Colonic mucosa (tissue), 4 donors: ENCODE measurements around the gene MYL3. TPM values are rescaled to one million over a fixed set of nuclear protein-coding genes. Genes with fewer than 3 reads are reported as not detected.

ENCODE experiments used
- DNase-seq: peaks from one replicate; pipeline ENCODE4 v3.0.0-alpha.2; 2020
- H3K27ac ChIP-seq: fragments of 200-600 bp; one replicate; pipeline ENCODE4 v1.8.0; 2021
- H3K27me3 ChIP-seq: fragments of 200-600 bp; one replicate; pipeline ENCODE4 v1.8.0; 2021
- H3K36me3 ChIP-seq: fragments of 200-600 bp; one replicate; pipeline ENCODE4 v1.8.0; 2021
- H3K4me1 ChIP-seq: fragments of 200-600 bp; one replicate; pipeline ENCODE4 v1.8.0; 2021; ENCODE audit warnings: mild to moderate bottlenecking
- H3K4me3 ChIP-seq: fragments of 200-600 bp; one replicate; pipeline ENCODE4 v1.8.0; 2021
- H3K9ac ChIP-seq, 2 donors: one replicate each; pipeline ENCODE4 v1.7.0; 2013; ENCODE audit warnings: control low read depth in 2 of 2, low read depth in 2 of 2, low read length in 2 of 2
- H3K9me3 ChIP-seq: fragments of 200-600 bp; one replicate; pipeline ENCODE4 v1.8.0; 2021
- intact Hi-C: fragments of 100-400 bp; cut with DNase I; formaldehyde crosslinking; loops from one replicate; pipeline ENCODE4 v1.14.1; 2022
- total RNA-seq, 2 donors: library from RNA; stranded (reverse); fragmentation: NEBNext Ultra II Directional in 1 of 2; extraction: Animal tissue kit (Norgen Biotek cat#: 25700) in 1 of 2; gene quantifications; one replicate each; pipeline ENCODE4 v1.2.1, GENCODE V29; 2021
- TF ChIP-seq, protein P1 (sequence below): fragments of 200-600 bp; IDR thresholded peaks from one replicate; pipeline ENCODE4 v1.8.0; 2022; ENCODE audit warnings: antibody characterized with exemption, mild to moderate bottlenecking
- donor health status: healthy.
- donor health status: DM: no; HTN: no; CAD: no.
- donor health status: DM: no; HTN: no; CAD: no.

Gene MYL3
- total RNA-seq, 2 donors from 2014 or later = 1.7 TPM; not detected in 1

DNA sequence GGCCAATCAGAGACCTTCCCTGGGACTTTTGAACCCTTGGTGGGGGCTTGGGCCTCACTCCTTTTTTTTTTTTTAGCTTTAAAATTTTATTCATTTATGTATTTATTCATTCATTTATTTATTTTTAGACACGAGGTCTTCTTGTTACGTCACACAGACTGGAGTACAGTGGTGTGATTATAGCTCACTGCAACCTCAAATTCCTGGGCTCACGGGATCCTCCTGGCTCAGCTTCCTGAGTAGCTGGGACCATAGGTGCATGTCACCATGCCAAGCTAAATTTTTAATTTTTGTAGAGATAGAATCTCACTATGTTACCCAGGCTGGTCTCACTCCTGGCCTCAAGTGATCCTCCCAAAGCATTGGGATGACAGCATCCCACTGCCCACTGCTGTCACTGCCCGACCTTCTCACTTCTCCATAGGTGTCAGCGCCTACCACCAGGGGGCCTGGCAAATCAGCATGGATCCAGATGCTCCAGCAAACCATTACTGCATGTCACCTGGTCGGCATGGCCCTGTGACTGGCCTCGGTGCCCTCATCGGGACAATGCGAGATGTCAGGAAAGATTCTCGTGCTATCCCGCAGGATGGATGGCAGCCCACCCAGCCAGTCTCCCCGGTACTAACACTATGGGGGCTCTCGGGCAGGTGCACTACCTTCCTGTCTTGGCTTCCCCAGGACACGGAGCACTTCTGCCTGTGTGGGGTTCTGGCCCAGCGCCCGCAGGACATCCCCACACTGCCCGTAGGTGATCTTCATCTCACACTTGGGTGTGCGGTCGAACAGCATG lies 3.0 kb downstream of the MYL3 start:
- no peaks in the 10 kb centered on the region for H3K27me3 ChIP-seq
- H3K27ac ChIP-seq = no peak overlapping the region
- TF ChIP-seq, protein P1, sequence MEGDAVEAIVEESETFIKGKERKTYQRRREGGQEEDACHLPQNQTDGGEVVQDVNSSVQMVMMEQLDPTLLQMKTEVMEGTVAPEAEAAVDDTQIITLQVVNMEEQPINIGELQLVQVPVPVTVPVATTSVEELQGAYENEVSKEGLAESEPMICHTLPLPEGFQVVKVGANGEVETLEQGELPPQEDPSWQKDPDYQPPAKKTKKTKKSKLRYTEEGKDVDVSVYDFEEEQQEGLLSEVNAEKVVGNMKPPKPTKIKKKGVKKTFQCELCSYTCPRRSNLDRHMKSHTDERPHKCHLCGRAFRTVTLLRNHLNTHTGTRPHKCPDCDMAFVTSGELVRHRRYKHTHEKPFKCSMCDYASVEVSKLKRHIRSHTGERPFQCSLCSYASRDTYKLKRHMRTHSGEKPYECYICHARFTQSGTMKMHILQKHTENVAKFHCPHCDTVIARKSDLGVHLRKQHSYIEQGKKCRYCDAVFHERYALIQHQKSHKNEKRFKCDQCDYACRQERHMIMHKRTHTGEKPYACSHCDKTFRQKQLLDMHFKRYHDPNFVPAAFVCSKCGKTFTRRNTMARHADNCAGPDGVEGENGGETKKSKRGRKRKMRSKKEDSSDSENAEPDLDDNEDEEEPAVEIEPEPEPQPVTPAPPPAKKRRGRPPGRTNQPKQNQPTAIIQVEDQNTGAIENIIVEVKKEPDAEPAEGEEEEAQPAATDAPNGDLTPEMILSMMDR = peak; percentile 24
- H3K9ac ChIP-seq = no peak overlapping the region
- H3K36me3 ChIP-seq = no peaks in the 10 kb centered on the region
- no peak for DNase-seq
- no peak overlapping the region for H3K4me3 ChIP-seq
- intact Hi-C loops = no loop called here
- H3K4me1 ChIP-seq = no peaks in the 10 kb centered on the region
- no peaks in the 10 kb centered on the region for H3K9me3 ChIP-seq

DNA sequence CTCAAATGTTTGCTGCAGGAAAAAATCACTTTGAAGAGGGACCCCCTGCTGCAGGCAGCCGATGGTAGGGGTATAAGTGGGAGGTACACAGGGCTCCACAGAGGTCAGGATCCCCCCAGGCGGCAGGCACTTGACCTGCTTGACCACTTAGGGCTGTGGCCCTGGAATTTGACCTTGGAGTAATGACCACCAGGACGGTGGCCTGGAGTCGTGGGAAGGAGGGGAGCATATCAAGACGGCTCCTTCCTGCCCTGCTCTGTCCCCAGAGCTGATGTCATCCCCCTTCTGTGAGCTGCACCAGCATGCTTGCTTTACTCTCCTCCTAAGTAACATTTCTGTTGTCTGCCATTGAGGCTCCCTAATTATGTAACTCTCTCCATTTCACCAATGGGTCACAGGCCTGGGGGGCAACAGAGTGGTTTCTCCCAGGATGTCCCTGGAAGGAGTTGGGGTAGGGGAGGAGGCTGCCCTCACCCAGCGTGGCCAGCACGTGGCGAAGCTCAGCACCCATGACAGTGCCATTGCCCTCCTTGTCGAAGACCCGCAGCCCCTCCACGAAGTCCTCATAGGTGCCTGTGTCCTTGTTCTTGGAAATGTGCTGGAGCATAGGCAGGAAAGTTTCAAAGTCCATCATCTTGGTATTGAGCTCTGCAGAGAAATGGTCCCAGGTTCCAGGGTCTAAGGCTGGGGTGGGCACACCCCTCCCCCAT lies 4.1 kb downstream of the MYL3 start:
- Histone ChIP-seq H3K27me3 (no peaks in the 10 kb centered on the region), H3K4me3 (no peak overlapping the region), H3K9me3 (no peaks in the 10 kb centered on the region), H3K36me3 (no peaks in the 10 kb centered on the region), H3K27ac (no peak overlapping the region), H3K4me1 (no peaks in the 10 kb centered on the region), H3K9ac (no peak overlapping the region)
- TF ChIP-seq, protein P1 = no peak
- intact Hi-C loops = no loop called here
- no peak for DNase-seq

DNA sequence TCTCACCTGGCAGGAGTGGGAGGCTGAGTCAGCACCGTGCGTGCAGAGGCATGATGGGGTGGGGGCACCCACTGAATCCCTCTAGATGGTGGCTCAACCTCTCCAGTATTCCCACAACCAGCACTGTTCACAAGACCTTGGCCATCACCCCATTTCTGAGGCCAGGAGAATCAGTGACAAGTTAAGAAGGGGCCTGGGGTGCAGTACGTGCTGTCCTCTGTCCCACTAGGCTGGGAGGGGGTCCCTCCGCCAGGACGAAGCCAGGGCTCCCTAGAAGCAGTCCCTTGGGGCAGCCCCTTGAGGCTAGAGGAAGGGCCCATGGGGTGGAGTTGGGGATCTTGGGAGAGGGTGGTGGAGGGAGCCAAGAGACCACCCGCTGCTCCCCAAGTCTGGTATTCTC lies 4.8 kb downstream of the MYL3 start:
- Histone ChIP-seq H3K4me1 (no peaks in the 10 kb centered on the region), H3K9ac (no peak overlapping the region), H3K27me3 (no peaks in the 10 kb centered on the region), H3K4me3 (no peak overlapping the region), H3K9me3 (no peaks in the 10 kb centered on the region), H3K27ac (no peak overlapping the region), H3K36me3 (no peaks in the 10 kb centered on the region)
- intact Hi-C loops = no loop called here
- no peak for DNase-seq
- TF ChIP-seq, protein P1 = no peak

DNA sequence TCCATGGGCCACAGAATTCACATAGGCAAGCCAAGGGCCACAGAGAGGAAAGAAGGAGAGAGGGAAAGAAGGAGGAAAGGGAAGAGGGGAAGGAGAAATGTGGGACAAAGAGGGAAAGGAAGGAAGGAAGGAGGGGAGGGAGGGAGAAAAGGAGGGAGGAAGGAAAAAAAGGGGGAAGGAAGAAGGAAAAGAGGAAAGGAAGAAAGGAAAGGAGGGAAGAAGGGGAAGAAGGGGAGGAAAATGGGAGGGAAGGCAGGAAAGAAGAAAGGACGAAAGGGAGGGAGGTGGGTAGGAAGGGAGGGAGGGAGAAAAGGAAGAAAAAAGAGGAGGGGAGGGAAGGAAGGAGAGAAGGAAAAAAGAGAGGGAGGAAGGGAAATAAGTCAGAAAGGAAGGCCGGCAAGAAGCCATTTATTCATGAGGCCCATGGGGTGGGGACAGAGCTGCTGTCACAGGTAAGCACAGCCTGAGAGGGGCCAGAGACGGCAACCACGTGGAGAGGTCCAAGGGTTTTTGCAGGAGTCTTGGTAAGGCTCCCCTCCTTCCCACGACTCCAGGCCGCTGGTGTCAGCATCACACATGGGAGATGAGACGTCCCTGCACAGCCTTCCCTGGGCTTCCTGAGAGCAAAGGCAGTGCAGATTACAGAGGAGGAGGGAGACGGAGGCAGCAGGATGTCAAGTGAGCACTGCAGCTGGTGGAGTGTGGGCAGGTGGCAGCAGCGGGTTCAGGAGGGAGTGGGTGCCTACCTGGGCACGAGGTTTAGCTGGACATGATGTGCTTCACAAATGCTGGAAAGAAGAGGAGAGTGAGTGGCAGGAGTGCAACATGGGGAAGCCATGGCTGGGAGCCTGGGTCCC lies 5.5 kb downstream of the MYL3 start:
- H3K9ac ChIP-seq = no peak overlapping the region
- no peaks in the 10 kb centered on the region for H3K4me1 ChIP-seq
- intact Hi-C loops = no loop called here
- DNase-seq = no peak
- H3K36me3 ChIP-seq = no peaks in the 10 kb centered on the region
- no peaks in the 10 kb centered on the region for H3K9me3 ChIP-seq
- no peak overlapping the region for H3K27ac ChIP-seq
- H3K27me3 ChIP-seq = no peaks in the 10 kb centered on the region
- no peak overlapping the region for H3K4me3 ChIP-seq
- TF ChIP-seq, protein P1 = no peak
